NB4 (cell line): Measurements from ENCODE around the gene UNC5B.

Experiments used
- DNase-seq: peaks from one replicate; pipeline ENCODE4 v3.0.0; 2010; ENCODE audit warnings: low read depth
- H3K4me3 ChIP-seq: one replicate; pipeline ENCODE4 v1.5.1; 2011; ENCODE audit warnings: mild to moderate bottlenecking, low read depth, low read length, moderate library complexity
- CTCF ChIP-seq: IDR thresholded peaks from one replicate; pipeline ENCODE4 v1.5.1; 2012; ENCODE audit warnings: low read depth, low read length
- MAX ChIP-seq: IDR thresholded peaks from 2 replicates; pipeline ENCODE4 v1.6.1; 2011; ENCODE audit warnings: low read depth, low read length
- MYC ChIP-seq: IDR thresholded peaks from 2 replicates; pipeline ENCODE4 v1.6.1; 2011; ENCODE audit warnings: low read depth, low read length
- POLR2A ChIP-seq: IDR thresholded peaks from 2 replicates; pipeline ENCODE4 v1.6.1; 2011; ENCODE audit warnings: mild to moderate bottlenecking; ENCODE audit not compliant: insufficient read length; ENCODE audit errors: extremely low read depth

UNC5B gene

GRCh38 chr10:71320592-71320991 is 108.2 kb downstream of the UNC5B start:
- DNase-seq = no peak
- TF ChIP-seq POLR2A (no peak), MAX (no peak), CTCF (no peak), MYC (no peak)
- H3K4me3 ChIP-seq = no peak overlapping the region

GRCh38 chr10:71321386-71321785 is 109.0 kb downstream of the UNC5B start:
- no peak for DNase-seq
- no peak for TF ChIP-seq MAX
- TF ChIP-seq MYC = no peak
- TF ChIP-seq CTCF = no peak
- TF ChIP-seq POLR2A = no peak

GRCh38 chr10:71323407-71323806 is 111.0 kb downstream of the UNC5B start:
- TF ChIP-seq MAX = peak; percentile 83; the same call in 1 of the 2 replicates
- TF ChIP-seq CTCF = no peak
- no peak overlapping the region for H3K4me3 ChIP-seq
- DNase-seq = peak; percentile 49

More at GRCh38 chr10:71321386-71321785, 109.0 kb downstream of the UNC5B start:
- no peak overlapping the region for H3K4me3 ChIP-seq

- no peak for DNase-seq
Measured at GRCh38 chr10:71324743-71325142, 112.4 kb downstream of the UNC5B start.

GRCh38 chr10:71325267-71325666 is 112.9 kb downstream of the UNC5B start:
- no peak overlapping the region for H3K4me3 ChIP-seq
- TF ChIP-seq MYC = no peak
- no peak for TF ChIP-seq POLR2A
- no peak for TF ChIP-seq MAX
- no peak for DNase-seq

More at GRCh38 chr10:71324743-71325142, 112.4 kb downstream of the UNC5B start:
- no peak for TF ChIP-seq MAX
- TF ChIP-seq MYC = no peak
- no peak for TF ChIP-seq CTCF
- TF ChIP-seq POLR2A = no peak
- H3K4me3 ChIP-seq = no peak overlapping the region

- DNase-seq = no peak
- no peak overlapping the region for H3K4me3 ChIP-seq
- TF ChIP-seq MYC (no peak), CTCF (no peak), MAX (no peak), POLR2A (no peak)
Measured at GRCh38 chr10:71326464-71326881, 114.1 kb downstream of the UNC5B start.
